ENCODE data around the gene NAA50. TPM values are rescaled to one million over a fixed set of nuclear protein-coding genes. Genes with fewer than 3 reads are reported as not detected.

The NAA50 gene
- total and polyA plus RNA-seq, 8 donors, result 8.4 to 46.2 (median 34.5) TPM

DNA sequence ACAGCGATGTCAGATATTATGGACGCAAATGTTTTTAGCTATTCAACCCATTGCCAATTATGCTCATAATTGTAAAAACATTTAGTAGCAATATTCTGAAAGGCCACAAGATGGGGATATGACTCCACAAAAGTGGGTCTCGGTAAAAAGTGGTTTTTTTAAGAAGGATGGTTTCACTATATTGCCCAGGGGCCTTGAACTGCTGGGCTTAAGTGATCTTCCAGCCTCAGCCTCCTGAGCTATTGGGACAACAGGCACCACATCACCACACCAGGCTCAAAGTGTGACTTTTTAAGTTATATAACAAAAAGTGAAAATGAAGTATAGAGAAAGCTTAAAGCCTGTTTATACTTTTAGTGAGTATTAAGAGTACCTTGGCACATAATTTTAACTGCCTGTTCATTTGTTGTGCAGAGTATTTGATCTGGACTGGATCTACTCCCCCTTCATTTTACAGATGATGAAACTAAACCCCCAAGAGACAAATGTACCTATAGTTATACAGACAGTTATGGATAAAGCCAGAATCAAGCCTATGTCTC is 9.4 kb downstream of the NAA50 start:
- DNase-seq, result no peak
- peak; percentile 75 to 96 (median 89) for ATAC-seq
- Histone ChIP-seq H3K27ac (no peak overlapping the region), H3K4me3 (no peak overlapping the region), H3K27me3 (no peaks in the 10 kb centered on the region), H3K9me3 (no peaks in the 10 kb centered on the region), H3K4me1 (peaks cover 0 to 12% (median 11%) of the 10 kb centered on the region in 3 donors), H3K36me3 (no peaks in the 10 kb centered on the region)
- TF ChIP-seq, protein P1, sequence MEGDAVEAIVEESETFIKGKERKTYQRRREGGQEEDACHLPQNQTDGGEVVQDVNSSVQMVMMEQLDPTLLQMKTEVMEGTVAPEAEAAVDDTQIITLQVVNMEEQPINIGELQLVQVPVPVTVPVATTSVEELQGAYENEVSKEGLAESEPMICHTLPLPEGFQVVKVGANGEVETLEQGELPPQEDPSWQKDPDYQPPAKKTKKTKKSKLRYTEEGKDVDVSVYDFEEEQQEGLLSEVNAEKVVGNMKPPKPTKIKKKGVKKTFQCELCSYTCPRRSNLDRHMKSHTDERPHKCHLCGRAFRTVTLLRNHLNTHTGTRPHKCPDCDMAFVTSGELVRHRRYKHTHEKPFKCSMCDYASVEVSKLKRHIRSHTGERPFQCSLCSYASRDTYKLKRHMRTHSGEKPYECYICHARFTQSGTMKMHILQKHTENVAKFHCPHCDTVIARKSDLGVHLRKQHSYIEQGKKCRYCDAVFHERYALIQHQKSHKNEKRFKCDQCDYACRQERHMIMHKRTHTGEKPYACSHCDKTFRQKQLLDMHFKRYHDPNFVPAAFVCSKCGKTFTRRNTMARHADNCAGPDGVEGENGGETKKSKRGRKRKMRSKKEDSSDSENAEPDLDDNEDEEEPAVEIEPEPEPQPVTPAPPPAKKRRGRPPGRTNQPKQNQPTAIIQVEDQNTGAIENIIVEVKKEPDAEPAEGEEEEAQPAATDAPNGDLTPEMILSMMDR (IDR thresholded peaks at IDR 0.05), result peak in 3 of 4 donors; percentile 36 to 43 (median 37)
- intact Hi-C loops (cut with DNase I), result loop anchor here in 1 of 3 donors (10.0 kb wide), 1 partner anchor 178 kb away; no protein-coding TSS in a partner anchor
- WGBS, 2 donors, result 7% methylated on average over 3 of the region's 3 CpGs
- FAIRE-seq, result peak; percentile 79

DNA sequence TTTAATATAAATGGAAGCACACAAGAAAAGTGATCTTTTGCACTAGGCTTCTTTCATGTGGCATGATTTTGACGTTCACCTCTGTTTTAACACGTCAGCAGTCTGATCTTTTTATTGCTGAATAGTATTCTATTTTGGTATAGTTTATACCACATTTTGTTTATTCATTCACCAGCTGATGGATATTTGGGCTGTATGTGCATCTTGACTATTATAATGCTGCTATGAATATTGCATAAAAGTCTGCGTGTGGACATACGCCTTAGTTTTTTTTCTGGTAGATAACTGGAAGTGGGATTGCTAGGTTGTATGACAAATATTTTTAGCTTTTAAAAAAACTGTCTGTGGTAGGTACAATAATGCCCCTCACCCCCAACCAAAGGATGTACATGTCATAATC is 14.4 kb downstream of the NAA50 start:
- H3K27ac ChIP-seq, result no peak overlapping the region
- TF ChIP-seq, protein P1 (IDR thresholded peaks at IDR 0.05), result no peak
- FAIRE-seq (no peak), ATAC-seq (no peak), DNase-seq (no peak)
- 79 to 82% methylated on average over 4 of the region's 4 CpGs for WGBS, 2 donors
- no peaks in the 10 kb centered on the region for H3K27me3 ChIP-seq
- H3K4me3 ChIP-seq, result no peak overlapping the region
- H3K36me3 ChIP-seq, result no peaks in the 10 kb centered on the region
- intact Hi-C loops (cut with DNase I), result loop anchor here in 1 of 3 donors (10.0 kb wide), 1 partner anchor 183 kb away; no protein-coding TSS in a partner anchor
- peaks cover 0 to 1% (median under 1%) of the 10 kb centered on the region in 3 donors for H3K4me1 ChIP-seq
- H3K9me3 ChIP-seq, result no peaks in the 10 kb centered on the region

DNA sequence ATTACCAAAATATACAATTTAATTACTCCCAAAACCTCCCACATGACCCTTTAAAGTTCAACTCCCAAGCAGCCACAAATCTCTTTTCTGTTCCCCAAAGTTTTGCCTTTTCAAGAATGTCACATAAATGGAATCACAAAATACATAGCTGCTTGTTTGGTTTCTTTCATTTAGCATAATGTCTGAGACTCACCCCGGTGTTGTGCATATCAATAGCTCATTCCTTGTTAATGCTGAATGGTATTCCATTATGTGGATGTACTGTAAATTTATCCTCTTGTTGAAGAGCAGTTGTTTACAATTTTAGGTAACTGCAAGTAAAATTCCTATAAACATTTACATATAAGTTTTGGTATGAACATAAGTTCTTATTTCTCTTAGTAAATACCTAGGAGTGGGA is 15.5 kb downstream of the NAA50 start:
- ATAC-seq, result no peak
- Histone ChIP-seq H3K27me3 (no peaks in the 10 kb centered on the region), H3K9me3 (no peaks in the 10 kb centered on the region), H3K36me3 (no peaks in the 10 kb centered on the region), H3K4me1 (peaks cover 0 to 4% (median 0%) of the 10 kb centered on the region in 3 donors), H3K27ac (no peak overlapping the region), H3K4me3 (no peak overlapping the region)
- intact Hi-C loops (cut with DNase I), result loop anchor here in 1 of 3 donors (10.0 kb wide), 1 partner anchor 184 kb away; no protein-coding TSS in a partner anchor
- TF ChIP-seq, protein P1 (IDR thresholded peaks at IDR 0.05), result no peak
- no peak for DNase-seq
- 92 to 95% methylated on average over 1 of the region's 1 CpG for WGBS, 2 donors
- FAIRE-seq, result no peak

DNA sequence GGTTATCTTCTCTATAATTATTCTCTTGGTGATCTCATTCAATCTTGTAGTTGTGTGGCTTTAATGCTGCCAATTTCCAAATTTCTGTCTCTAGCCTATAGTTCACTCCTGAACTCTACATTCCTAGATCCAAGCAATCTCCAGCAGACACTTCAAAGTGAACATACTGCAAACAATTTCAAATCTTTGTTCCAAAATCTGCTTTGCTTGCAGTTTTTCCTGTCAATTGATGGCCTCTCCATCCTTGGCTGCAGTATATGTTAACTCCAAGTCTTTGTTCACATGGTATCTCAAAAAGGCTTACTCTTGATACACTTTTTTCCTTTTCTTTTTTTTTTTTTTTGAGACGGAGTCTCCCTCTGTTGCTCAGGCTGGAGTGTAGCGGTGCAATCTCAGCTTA is 17.4 kb downstream of the NAA50 start:
- DNase-seq (no peak), ATAC-seq (no peak), FAIRE-seq (no peak)
- Histone ChIP-seq H3K4me3 (no peak overlapping the region), H3K9me3 (no peaks in the 10 kb centered on the region), H3K27me3 (no peaks in the 10 kb centered on the region), H3K4me1 (peaks cover 0 to 4% (median 0%) of the 10 kb centered on the region in 3 donors), H3K36me3 (no peaks in the 10 kb centered on the region), H3K27ac (no peak overlapping the region)
- WGBS, 2 donors, result 96 to 97% methylated on average over 2 of the region's 2 CpGs
- TF ChIP-seq, protein P1 (IDR thresholded peaks at IDR 0.05), result no peak
- intact Hi-C loops (cut with DNase I), result no loop called here

DNA sequence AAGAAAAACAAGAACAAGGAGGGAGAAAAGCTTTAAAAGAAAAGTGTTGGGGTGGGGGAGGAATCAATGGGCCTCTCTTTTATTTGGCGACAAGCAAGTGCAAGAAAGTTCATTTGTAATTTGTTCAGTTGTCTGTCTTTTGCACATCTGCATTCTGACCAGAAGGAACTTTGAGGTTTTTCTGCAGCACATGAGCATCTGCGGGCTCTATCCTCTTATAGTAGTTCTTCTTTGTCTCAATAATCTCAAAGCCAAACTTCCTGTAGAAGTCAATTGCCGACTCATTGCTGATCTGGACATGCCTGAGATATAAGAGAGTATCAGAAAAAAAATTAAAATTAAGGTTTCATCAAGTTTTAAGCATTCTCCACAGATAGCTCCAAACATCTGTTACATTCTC is 24.4 kb downstream of the NAA50 start:
- Histone ChIP-seq H3K36me3 (peaks cover 0 to 25% (median 8%) of the 10 kb centered on the region in 3 donors), H3K4me1 (peaks cover 0 to 4% (median 0%) of the 10 kb centered on the region in 3 donors), H3K9me3 (no peaks in the 10 kb centered on the region), H3K27me3 (no peaks in the 10 kb centered on the region), H3K27ac (no peak overlapping the region), H3K4me3 (no peak overlapping the region)
- TF ChIP-seq, protein P1 (IDR thresholded peaks at IDR 0.05), result no peak
- ATAC-seq (no peak), DNase-seq (no peak), FAIRE-seq (no peak)
- 84 to 85% methylated on average over 3 of the region's 3 CpGs for WGBS, 2 donors
- intact Hi-C loops (cut with DNase I), result no loop called here

Measured in pancreas (tissue), 10 donors.